Neutrophil (primary cell): ENCODE results near the gene S1PR2.

Experiments used
- H3K27ac ChIP-seq: fragments of 200-600 bp; sonication (generic); 2 replicates; pipeline ENCODE4 v1.5.1; 2016; ENCODE audit warnings: mild to moderate bottlenecking, moderate library complexity
- H3K27me3 ChIP-seq: fragments of 200-600 bp; sonication (generic); 2 replicates; pipeline ENCODE4 v1.6.0; 2016; ENCODE audit warnings: mild to moderate bottlenecking
- H3K36me3 ChIP-seq: fragments of 200-600 bp; sonication (generic); 2 replicates; pipeline ENCODE4 v1.5.1; 2017
- H3K4me1 ChIP-seq, 2 experiments: fragments of 200-600 bp in 1 of 2; sonication (generic) in 1 of 2; 1 replicate in 1 of 2; 2 replicates in 1 of 2; pipeline versions ENCODE4 v1.5.1 to v1.6.1; 2013 to 2016; ENCODE audit warnings: low read depth in 1 of 2, low read length in 1 of 2, mild to moderate bottlenecking in 1 of 2, moderate library complexity in 1 of 2; ENCODE audit not compliant: control insufficient read depth in 1 of 2, insufficient read depth in 1 of 2
- H3K4me3 ChIP-seq, 2 experiments: fragments of 200-600 bp in 1 of 2; sonication (generic) in 1 of 2; 1 replicate in 1 of 2; 2 replicates in 1 of 2; pipeline ENCODE4 v1.5.1; 2013 to 2016; ENCODE audit warnings: low read depth in 1 of 2, low read length in 1 of 2, mild to moderate bottlenecking in 1 of 2, moderate library complexity in 1 of 2
- H3K9me3 ChIP-seq: fragments of 200-600 bp; sonication (generic); 2 replicates; pipeline ENCODE4 v1.5.1; 2016
- CTCF ChIP-seq: fragments of 200-600 bp; sonication (generic); IDR thresholded peaks from 2 replicates; pipeline ENCODE4 v1.5.1; 2016; ENCODE audit warnings: antibody characterized with exemption

Gene S1PR2

GRCh38 chr19:10266706-10267105 lies 35.6 kb upstream of the S1PR2 start:
- peaks cover 6 to 12% of the 10 kb centered on the region in 2 experiments for H3K4me1 ChIP-seq
- no peaks in the 10 kb centered on the region for H3K36me3 ChIP-seq
- H3K4me3 ChIP-seq = no peak overlapping the region
- H3K27me3 ChIP-seq = no peaks in the 10 kb centered on the region
- TF ChIP-seq CTCF = no peak
- H3K27ac ChIP-seq = no peak overlapping the region
- no peaks in the 10 kb centered on the region for H3K9me3 ChIP-seq

- no peaks in the 10 kb centered on the region for H3K36me3 ChIP-seq
- no peak overlapping the region for H3K27ac ChIP-seq
- H3K4me3 ChIP-seq = no peak overlapping the region
- TF ChIP-seq CTCF = no peak
- H3K27me3 ChIP-seq = no peaks in the 10 kb centered on the region
- peaks cover 0 to 5% of the 10 kb centered on the region in 2 experiments for H3K4me1 ChIP-seq
- H3K9me3 ChIP-seq = no peaks in the 10 kb centered on the region
These were observed 31.6 kb upstream of the S1PR2 start for GRCh38 chr19:10262771-10263170.

- Histone ChIP-seq H3K27ac (no peak overlapping the region), H3K4me3 (no peak overlapping the region)
These were observed 29.0 kb upstream of the S1PR2 start for GRCh38 chr19:10260141-10260584.

GRCh38 chr19:10259162-10259905 lies 28.2 kb upstream of the S1PR2 start:
- TF ChIP-seq CTCF = peak; percentile 61
- H3K36me3 ChIP-seq = peaks cover 10% of the 10 kb centered on the region
- H3K27me3 ChIP-seq = no peaks in the 10 kb centered on the region
- no peaks in the 10 kb centered on the region for H3K9me3 ChIP-seq
- H3K4me3 ChIP-seq = no peak overlapping the region
- no peak overlapping the region for H3K27ac ChIP-seq
- H3K4me1 ChIP-seq = peaks cover 0 to 5% of the 10 kb centered on the region in 2 experiments

More at GRCh38 chr19:10260141-10260584, 29.0 kb upstream of the S1PR2 start:
- H3K27me3 ChIP-seq = no peaks in the 10 kb centered on the region
- no peak for TF ChIP-seq CTCF
- peaks cover 7% of the 10 kb centered on the region for H3K36me3 ChIP-seq
- no peaks in the 10 kb centered on the region for H3K9me3 ChIP-seq
- H3K4me1 ChIP-seq = peaks cover 0 to 5% of the 10 kb centered on the region in 2 experiments

- no peak overlapping the region for H3K4me3 ChIP-seq
- H3K27ac ChIP-seq = no peak overlapping the region
- H3K9me3 ChIP-seq = no peaks in the 10 kb centered on the region
- no peak for TF ChIP-seq CTCF
- H3K27me3 ChIP-seq = no peaks in the 10 kb centered on the region
- peaks cover 10% of the 10 kb centered on the region for H3K36me3 ChIP-seq
- peaks cover 0 to 5% of the 10 kb centered on the region in 2 experiments for H3K4me1 ChIP-seq
These were observed 27.1 kb upstream of the S1PR2 start for GRCh38 chr19:10258080-10258710.
